ENCODE results near the gene TLK2.
A peak's percentile ranks its signal among the peaks of the same experiment; 100 is the strongest.
"Not testable (repeated sequence)": the region's sequence is repeated elsewhere in the genome, so short reads cannot be mapped to it uniquely, and the experiment has no call there.

TLK2 gene

GRCh38 chr17:62536557-62536956 lies 57.9 kb downstream of the TLK2 start:
- not testable (repeated sequence) for H3K4ac ChIP-seq (ENCODE audit: low read depth, low read length); H3K9ac ChIP-seq (ENCODE audit: low read length); H3K4me3 ChIP-seq (ENCODE audit: low read depth, low read length); H2AFZ ChIP-seq (ENCODE audit: insufficient read depth, low read length, poor library complexity); H3K18ac ChIP-seq (ENCODE audit: low read length); H2AK5ac ChIP-seq (ENCODE audit: low read length); H2BK120ac ChIP-seq (ENCODE audit: insufficient read depth, low read length, poor library complexity); H4K8ac ChIP-seq (ENCODE audit: low read depth, low read length); H3K4me2 ChIP-seq (ENCODE audit: low read length); H4K12ac ChIP-seq (ENCODE audit: low read depth, low read length); H4K91ac ChIP-seq (ENCODE audit: low read depth, low read length); H2BK5ac ChIP-seq (ENCODE audit: low read depth, low read length, poor library complexity); H3K79me2 ChIP-seq (ENCODE audit: control insufficient read depth, insufficient read depth, low read length, poor library complexity); H3K4me1 ChIP-seq (ENCODE audit: control insufficient read depth in 1 of 2, insufficient read depth in 2 of 2, low read length in 2 of 2); H3K27ac ChIP-seq (ENCODE audit: low read depth, low read length); H3K79me1 ChIP-seq (ENCODE audit: low read length); H3K36me3 ChIP-seq (ENCODE audit: control insufficient read depth in 1 of 2, insufficient read depth in 2 of 2, low read length in 2 of 2); H3K23ac ChIP-seq (ENCODE audit: low read length); H3K27me3 ChIP-seq (ENCODE audit: insufficient read depth, low read length); H3K14ac ChIP-seq (ENCODE audit: low read length); H3K9me3 ChIP-seq (ENCODE audit: insufficient read depth, low read depth, low read length); H2BK12ac ChIP-seq (ENCODE audit: low read length); DNase-seq
- no CpG with 5 or more reads among the region's 4 CpGs for WGBS (ENCODE audit: extremely low coverage, insufficient coverage, insufficient read length)

DNA sequence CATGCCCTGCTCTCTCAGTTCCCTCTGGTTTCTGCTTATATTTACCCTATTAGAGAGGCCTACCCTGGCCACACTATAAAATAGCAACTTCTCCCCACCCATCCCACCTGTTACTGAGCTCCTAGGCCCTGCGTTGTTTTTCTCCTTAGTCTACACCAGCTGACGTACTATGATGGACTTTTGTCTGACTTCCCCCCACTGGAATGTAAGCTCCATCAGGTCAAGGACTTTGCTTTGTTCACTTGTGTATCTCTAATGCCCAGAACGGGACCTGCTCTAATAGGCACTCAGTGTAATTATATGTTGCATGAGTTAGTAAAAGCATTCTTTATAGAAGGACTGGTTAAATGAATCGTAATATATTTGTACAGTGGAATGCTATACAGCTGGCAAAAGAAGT lies 62.4 kb downstream of the TLK2 start:
- H3K36me3 ChIP-seq (ENCODE audit: control insufficient read depth in 1 of 2, insufficient read depth in 2 of 2, low read length in 2 of 2); H3K23ac ChIP-seq (ENCODE audit: low read length); H4K12ac ChIP-seq (ENCODE audit: low read depth, low read length); H3K9ac ChIP-seq (ENCODE audit: low read length); H2BK120ac ChIP-seq (ENCODE audit: insufficient read depth, low read length, poor library complexity); H3K18ac ChIP-seq (ENCODE audit: low read length); H3K27me3 ChIP-seq (ENCODE audit: insufficient read depth, low read length); H2BK12ac ChIP-seq (ENCODE audit: low read length); H2AFZ ChIP-seq (ENCODE audit: insufficient read depth, low read length, poor library complexity); DNase-seq; H3K4me2 ChIP-seq (ENCODE audit: low read length); H4K8ac ChIP-seq (ENCODE audit: low read depth, low read length); H4K91ac ChIP-seq (ENCODE audit: low read depth, low read length); H3K14ac ChIP-seq (ENCODE audit: low read length); H3K27ac ChIP-seq (ENCODE audit: low read depth, low read length); H2BK5ac ChIP-seq (ENCODE audit: low read depth, low read length, poor library complexity); H3K9me3 ChIP-seq (ENCODE audit: insufficient read depth, low read depth, low read length); H3K79me1 ChIP-seq (ENCODE audit: low read length); H2AK5ac ChIP-seq (ENCODE audit: low read length); H3K79me2 ChIP-seq (ENCODE audit: control insufficient read depth, insufficient read depth, low read length, poor library complexity); H3K4ac ChIP-seq (ENCODE audit: low read depth, low read length); H3K4me1 ChIP-seq (ENCODE audit: control insufficient read depth in 1 of 2, insufficient read depth in 2 of 2, low read length in 2 of 2); H3K4me3 ChIP-seq (ENCODE audit: low read depth, low read length): not testable (repeated sequence)
- no CpG with 5 or more reads among the region's 4 CpGs for WGBS (ENCODE audit: extremely low coverage, insufficient coverage, insufficient read length)

DNA sequence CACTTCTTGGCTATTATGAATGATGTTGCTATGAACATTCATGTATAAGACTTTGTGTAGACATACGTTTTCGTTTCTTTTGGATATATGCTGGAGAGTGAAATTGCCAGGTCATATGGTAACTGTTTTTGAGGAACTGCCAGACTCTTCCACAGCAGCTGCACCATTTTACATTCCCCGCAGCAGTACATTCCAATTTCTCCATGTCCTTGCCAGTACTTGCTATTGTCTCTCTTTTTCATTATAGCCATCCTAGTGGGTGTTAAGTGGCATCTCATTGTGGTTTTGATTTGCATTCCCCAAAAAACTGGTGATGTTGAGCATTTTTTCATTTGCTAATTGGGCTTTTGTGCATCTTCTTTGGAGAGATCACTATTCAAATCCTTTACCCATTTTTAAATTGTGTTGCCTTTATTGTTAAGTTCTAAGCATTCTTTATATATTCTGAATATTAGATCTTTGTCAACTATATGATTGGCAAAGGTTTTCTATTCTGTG lies 64.7 kb downstream of the TLK2 start:
- H3K9ac ChIP-seq (ENCODE audit: low read length); H3K27ac ChIP-seq (ENCODE audit: low read depth, low read length); H2AK5ac ChIP-seq (ENCODE audit: low read length); H3K4me3 ChIP-seq (ENCODE audit: low read depth, low read length); H4K8ac ChIP-seq (ENCODE audit: low read depth, low read length); H3K9me3 ChIP-seq (ENCODE audit: insufficient read depth, low read depth, low read length); H3K23ac ChIP-seq (ENCODE audit: low read length); H3K27me3 ChIP-seq (ENCODE audit: insufficient read depth, low read length); H3K4me1 ChIP-seq (ENCODE audit: control insufficient read depth in 1 of 2, insufficient read depth in 2 of 2, low read length in 2 of 2); H3K4ac ChIP-seq (ENCODE audit: low read depth, low read length); H3K4me2 ChIP-seq (ENCODE audit: low read length); H4K12ac ChIP-seq (ENCODE audit: low read depth, low read length); H2AFZ ChIP-seq (ENCODE audit: insufficient read depth, low read length, poor library complexity); H2BK12ac ChIP-seq (ENCODE audit: low read length); H2BK120ac ChIP-seq (ENCODE audit: insufficient read depth, low read length, poor library complexity); H4K91ac ChIP-seq (ENCODE audit: low read depth, low read length); H3K18ac ChIP-seq (ENCODE audit: low read length); H3K79me1 ChIP-seq (ENCODE audit: low read length); H3K36me3 ChIP-seq (ENCODE audit: control insufficient read depth in 1 of 2, insufficient read depth in 2 of 2, low read length in 2 of 2); DNase-seq; H3K79me2 ChIP-seq (ENCODE audit: control insufficient read depth, insufficient read depth, low read length, poor library complexity); H3K14ac ChIP-seq (ENCODE audit: low read length); H2BK5ac ChIP-seq (ENCODE audit: low read depth, low read length, poor library complexity): not testable (repeated sequence)
- no CpG with 5 or more reads among the region's 3 CpGs for WGBS (ENCODE audit: extremely low coverage, insufficient coverage, insufficient read length)

- not testable (repeated sequence) for H3K9me3 ChIP-seq (ENCODE audit: insufficient read depth, low read depth, low read length); H2BK5ac ChIP-seq (ENCODE audit: low read depth, low read length, poor library complexity); H2AFZ ChIP-seq (ENCODE audit: insufficient read depth, low read length, poor library complexity); H3K14ac ChIP-seq (ENCODE audit: low read length); H3K9ac ChIP-seq (ENCODE audit: low read length); H3K18ac ChIP-seq (ENCODE audit: low read length); H3K79me2 ChIP-seq (ENCODE audit: control insufficient read depth, insufficient read depth, low read length, poor library complexity); H3K79me1 ChIP-seq (ENCODE audit: low read length); DNase-seq; H4K91ac ChIP-seq (ENCODE audit: low read depth, low read length); H3K27me3 ChIP-seq (ENCODE audit: insufficient read depth, low read length); H2BK120ac ChIP-seq (ENCODE audit: insufficient read depth, low read length, poor library complexity); H4K8ac ChIP-seq (ENCODE audit: low read depth, low read length); H3K27ac ChIP-seq (ENCODE audit: low read depth, low read length); H4K12ac ChIP-seq (ENCODE audit: low read depth, low read length); H3K23ac ChIP-seq (ENCODE audit: low read length); H3K4me1 ChIP-seq (ENCODE audit: control insufficient read depth in 1 of 2, insufficient read depth in 2 of 2, low read length in 2 of 2); H2BK12ac ChIP-seq (ENCODE audit: low read length); H3K4me3 ChIP-seq (ENCODE audit: low read depth, low read length); H3K36me3 ChIP-seq (ENCODE audit: control insufficient read depth in 1 of 2, insufficient read depth in 2 of 2, low read length in 2 of 2); H2AK5ac ChIP-seq (ENCODE audit: low read length); H3K4me2 ChIP-seq (ENCODE audit: low read length)
- WGBS (ENCODE audit: extremely low coverage, insufficient coverage, insufficient read length) = no CpG with 5 or more reads among the region's 5 CpGs
- peak overlapping the region; percentile 79 for H3K4ac ChIP-seq (ENCODE audit: low read depth, low read length)
These were observed 67.4 kb downstream of the TLK2 start for GRCh38 chr17:62546066-62546465.

All from trophoblast cell (in vitro differentiated cells and primary cell).